Testis (tissue), 2 donors: Measurements from ENCODE around the gene GP1BA.

ENCODE experiments used
- POLR2A ChIP-seq: fragments of 450-650 bp; IDR thresholded peaks from one replicate; pipeline ENCODE4 v1.6.1; 2017; ENCODE audit warnings: antibody characterized with exemption, mild to moderate bottlenecking, moderate library complexity
- TF ChIP-seq, protein P1 (sequence below), 3 experiments: fragments of 450-650 bp in 2 of 3; fragments of 200-600 bp in 1 of 3; sonication (generic) in 1 of 3; IDR thresholded peaks; one replicate each; pipeline ENCODE4 v1.5.1; 2016 to 2019; ENCODE audit warnings: antibody characterized with exemption in 3 of 3, mild to moderate bottlenecking in 2 of 3, moderate library complexity in 1 of 3

GRCh38 chr17:4934173-4934979 is 2.3 kb downstream of the GP1BA start:
- no peak for TF ChIP-seq POLR2A
- TF ChIP-seq, protein P1, sequence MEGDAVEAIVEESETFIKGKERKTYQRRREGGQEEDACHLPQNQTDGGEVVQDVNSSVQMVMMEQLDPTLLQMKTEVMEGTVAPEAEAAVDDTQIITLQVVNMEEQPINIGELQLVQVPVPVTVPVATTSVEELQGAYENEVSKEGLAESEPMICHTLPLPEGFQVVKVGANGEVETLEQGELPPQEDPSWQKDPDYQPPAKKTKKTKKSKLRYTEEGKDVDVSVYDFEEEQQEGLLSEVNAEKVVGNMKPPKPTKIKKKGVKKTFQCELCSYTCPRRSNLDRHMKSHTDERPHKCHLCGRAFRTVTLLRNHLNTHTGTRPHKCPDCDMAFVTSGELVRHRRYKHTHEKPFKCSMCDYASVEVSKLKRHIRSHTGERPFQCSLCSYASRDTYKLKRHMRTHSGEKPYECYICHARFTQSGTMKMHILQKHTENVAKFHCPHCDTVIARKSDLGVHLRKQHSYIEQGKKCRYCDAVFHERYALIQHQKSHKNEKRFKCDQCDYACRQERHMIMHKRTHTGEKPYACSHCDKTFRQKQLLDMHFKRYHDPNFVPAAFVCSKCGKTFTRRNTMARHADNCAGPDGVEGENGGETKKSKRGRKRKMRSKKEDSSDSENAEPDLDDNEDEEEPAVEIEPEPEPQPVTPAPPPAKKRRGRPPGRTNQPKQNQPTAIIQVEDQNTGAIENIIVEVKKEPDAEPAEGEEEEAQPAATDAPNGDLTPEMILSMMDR (IDR thresholded peaks at IDR 0.05), result no peak
